OCI-LY7 (cell line): ENCODE data around the gene CDH9. TPM values are rescaled to one million over a fixed set of nuclear protein-coding genes. Genes with fewer than 3 reads are reported as not detected.

Source experiments
- BruUV-seq: library from RNA; stranded (reverse); fragments of 400-500 nt; replicated peaks from 2 replicates; lab custom pipeline; 2021; lab: Mats Ljungman, UMichigan
- CTCF ChIA-PET: fragments of 300-600 bp; sonication (Branson Sonifier 250); formaldehyde crosslinking; loops from one replicate; lab custom pipeline; 2022; ENCODE audit warnings: antibody characterized with exemption; ENCODE audit not compliant: unreplicated experiment; lab: Charles Lee
- POLR2A ChIA-PET: fragments of 300-600 bp; sonication (Branson Sonifier 250); formaldehyde crosslinking; loops from one replicate; lab custom pipeline; 2022; ENCODE audit warnings: antibody characterized with exemption; lab: Charles Lee
- DNase-seq: peaks from one replicate; pipeline ENCODE4 v3.0.0-alpha.2; 2015; ENCODE audit warnings: low spot score
- H2AFZ ChIP-seq: fragments of 200-600 bp; sonication (generic), shearing (Covaris generic); 2 replicates; pipeline ENCODE4 v1.6.1; 2014; ENCODE audit warnings: mild to moderate bottlenecking, antibody characterized with exemption, low read length, moderate library complexity
- H3K27ac ChIP-seq: fragments of 200-600 bp; sonication (generic); 2 replicates; pipeline ENCODE4 v1.5.1; 2014; ENCODE audit warnings: mixed run types, low read depth, mild to moderate bottlenecking, moderate library complexity, low read length, inconsistent platforms; ENCODE audit not compliant: poor library complexity, severe bottlenecking
- H3K36me3 ChIP-seq: fragments of 200-600 bp; sonication (generic); 2 replicates; pipeline ENCODE4 v1.6.1; 2014; ENCODE audit warnings: mild to moderate bottlenecking, antibody characterized with exemption, low read length, moderate library complexity, mixed read lengths; ENCODE audit not compliant: insufficient read depth
- H3K4me1 ChIP-seq: fragments of 200-600 bp; sonication (generic); 2 replicates; pipeline ENCODE4 v1.5.1; 2014; ENCODE audit warnings: mild to moderate bottlenecking, low read length; ENCODE audit not compliant: insufficient read depth, poor library complexity, severe bottlenecking
- H3K4me2 ChIP-seq: fragments of 200-600 bp; sonication (generic); 2 replicates; pipeline ENCODE4 v1.6.1; 2014; ENCODE audit warnings: mild to moderate bottlenecking, low read length
- H3K4me3 ChIP-seq: fragments of 200-600 bp; sonication (generic); 2 replicates; pipeline ENCODE4 v1.5.1; 2014; ENCODE audit warnings: mild to moderate bottlenecking, low read depth, low read length; ENCODE audit not compliant: poor library complexity, severe bottlenecking
- H3K79me2 ChIP-seq: fragments of 200-600 bp; sonication (generic); 2 replicates; pipeline ENCODE4 v1.6.1; 2016; ENCODE audit warnings: low read depth, mild to moderate bottlenecking, low read length, moderate library complexity, mixed read lengths; ENCODE audit not compliant: insufficient read depth
- H3K9me2 ChIP-seq: fragments of 200-600 bp; sonication (generic); 2 replicates; pipeline ENCODE4 v1.6.1; 2016; ENCODE audit warnings: mild to moderate bottlenecking, low read length, mixed read lengths; ENCODE audit not compliant: insufficient read depth
- H3K9me3 ChIP-seq: fragments of 200-600 bp; sonication (generic); 2 replicates; pipeline ENCODE4 v1.6.1; 2014; ENCODE audit warnings: mild to moderate bottlenecking, mixed run types, low read length, mixed read lengths
- H4K20me1 ChIP-seq: fragments of 200-600 bp; sonication (generic); 2 replicates; pipeline ENCODE4 v1.6.1; 2014; ENCODE audit warnings: mild to moderate bottlenecking, antibody characterized with exemption, low read length, moderate library complexity, mixed read lengths; ENCODE audit not compliant: insufficient read depth
- EZH2phosphoT487 ChIP-seq: fragments of 200-600 bp; sonication (generic); IDR thresholded peaks from 2 replicates; pipeline ENCODE4 v1.6.1; 2018; ENCODE audit warnings: low read depth, borderline replicate concordance, mild to moderate bottlenecking, mixed run types, antibody characterized with exemption, low read length, moderate library complexity, mixed read lengths
- intact Hi-C: fragments of 100-400 bp; cut with micrococcal nuclease; formaldehyde crosslinking; loops from one replicate; pipeline ENCODE4 v1.10.0; 2022; ENCODE audit not compliant: unreplicated experiment
- total RNA-seq, 2 experiments: library from RNA; depleted of rRNA in 1 of 2; stranded (reverse); fragments of >200 nt in 1 of 2; shearing (Covaris generic) in 1 of 2; gene quantifications; 2 replicates each; pipeline ENCODE4 v1.2.3, GENCODE V29; 2014 to 2022
- TF ChIP-seq, protein P1 (sequence below): fragments of 200-600 bp; sonication (generic); conservative IDR thresholded peaks from 2 replicates; pipeline ENCODE4 v1.5.1; 2014; ENCODE audit warnings: mild to moderate bottlenecking, antibody characterized with exemption, low read length, moderate library complexity, mixed read lengths

The CDH9 gene
- total RNA-seq, 2 experiments from 2014 or later, result not detected

DNA sequence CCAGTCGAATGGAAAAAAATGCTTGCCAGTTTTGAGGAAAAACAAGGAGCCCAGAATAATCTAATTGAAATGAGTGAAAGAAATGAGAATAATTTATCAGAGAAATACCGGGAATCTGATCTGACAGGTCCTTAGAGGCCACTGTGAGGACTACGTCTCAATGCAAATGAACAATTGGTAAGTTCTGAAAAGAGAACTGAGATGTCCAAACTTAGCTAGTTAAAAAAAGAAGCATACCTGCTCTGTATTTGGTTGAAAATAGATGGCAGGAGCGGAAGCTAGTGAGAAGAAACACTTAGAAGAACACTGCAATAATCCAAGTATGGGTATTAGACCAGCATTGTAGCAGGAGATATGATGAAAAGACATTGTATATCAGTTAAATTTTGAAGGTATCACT lies 161.2 kb downstream of the CDH9 start:
- no peak for DNase-seq
- BruUV-seq, result no TSS peak
- H4K20me1 ChIP-seq, result no peaks in the 10 kb centered on the region
- TF ChIP-seq, protein P1, sequence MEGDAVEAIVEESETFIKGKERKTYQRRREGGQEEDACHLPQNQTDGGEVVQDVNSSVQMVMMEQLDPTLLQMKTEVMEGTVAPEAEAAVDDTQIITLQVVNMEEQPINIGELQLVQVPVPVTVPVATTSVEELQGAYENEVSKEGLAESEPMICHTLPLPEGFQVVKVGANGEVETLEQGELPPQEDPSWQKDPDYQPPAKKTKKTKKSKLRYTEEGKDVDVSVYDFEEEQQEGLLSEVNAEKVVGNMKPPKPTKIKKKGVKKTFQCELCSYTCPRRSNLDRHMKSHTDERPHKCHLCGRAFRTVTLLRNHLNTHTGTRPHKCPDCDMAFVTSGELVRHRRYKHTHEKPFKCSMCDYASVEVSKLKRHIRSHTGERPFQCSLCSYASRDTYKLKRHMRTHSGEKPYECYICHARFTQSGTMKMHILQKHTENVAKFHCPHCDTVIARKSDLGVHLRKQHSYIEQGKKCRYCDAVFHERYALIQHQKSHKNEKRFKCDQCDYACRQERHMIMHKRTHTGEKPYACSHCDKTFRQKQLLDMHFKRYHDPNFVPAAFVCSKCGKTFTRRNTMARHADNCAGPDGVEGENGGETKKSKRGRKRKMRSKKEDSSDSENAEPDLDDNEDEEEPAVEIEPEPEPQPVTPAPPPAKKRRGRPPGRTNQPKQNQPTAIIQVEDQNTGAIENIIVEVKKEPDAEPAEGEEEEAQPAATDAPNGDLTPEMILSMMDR, result no peak
- no peak for TF ChIP-seq EZH2phosphoT487
- ChIA-PET CTCF (no interaction called here), POLR2A (no interaction called here)
- no peak overlapping the region for H3K4me2 ChIP-seq
- H3K9me2 ChIP-seq, result no peaks in the 10 kb centered on the region
- H2AFZ ChIP-seq, result no peak overlapping the region
- H3K79me2 ChIP-seq, result no peaks in the 10 kb centered on the region
- no peaks in the 10 kb centered on the region for H3K36me3 ChIP-seq
- H3K4me1 ChIP-seq, result no peaks in the 10 kb centered on the region
- intact Hi-C loops, result no loop called here
- H3K9me3 ChIP-seq, result no peaks in the 10 kb centered on the region; the same call in 1 of the 2 replicates
- H3K4me3 ChIP-seq, result no peak overlapping the region
- no peak overlapping the region for H3K27ac ChIP-seq

DNA sequence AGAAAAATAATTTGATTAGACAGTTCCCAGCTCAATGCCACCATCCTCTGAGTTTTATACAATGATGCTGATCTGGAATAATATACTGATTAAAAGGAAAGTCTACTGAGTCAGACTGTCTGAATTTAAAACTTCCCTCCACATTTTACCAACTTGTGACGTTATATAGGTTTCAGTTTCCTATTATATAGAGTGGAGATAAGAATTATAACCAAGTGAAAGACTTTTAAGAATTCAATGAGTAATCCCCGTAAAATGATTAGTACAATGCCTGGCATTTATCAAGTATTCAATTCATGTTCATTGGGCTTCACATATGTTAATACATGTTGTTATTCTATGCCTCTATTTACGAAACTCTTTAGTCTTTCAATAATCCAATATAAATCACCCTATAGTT lies 166.0 kb downstream of the CDH9 start:
- no peaks in the 10 kb centered on the region for H3K9me3 ChIP-seq
- H3K27ac ChIP-seq, result no peak overlapping the region
- H3K4me2 ChIP-seq, result no peak overlapping the region
- H3K4me3 ChIP-seq, result no peak overlapping the region
- no TSS peak for BruUV-seq
- ChIA-PET CTCF (no interaction called here), POLR2A (no interaction called here)
- intact Hi-C loops, result no loop called here
- no peaks in the 10 kb centered on the region for H3K36me3 ChIP-seq
- H3K4me1 ChIP-seq, result no peaks in the 10 kb centered on the region
- no peak for DNase-seq
- no peaks in the 10 kb centered on the region for H4K20me1 ChIP-seq
- no peak overlapping the region for H2AFZ ChIP-seq
- H3K79me2 ChIP-seq, result no peaks in the 10 kb centered on the region
- TF ChIP-seq EZH2phosphoT487, result no peak
- TF ChIP-seq, protein P1, result no peak
- no peaks in the 10 kb centered on the region for H3K9me2 ChIP-seq

DNA sequence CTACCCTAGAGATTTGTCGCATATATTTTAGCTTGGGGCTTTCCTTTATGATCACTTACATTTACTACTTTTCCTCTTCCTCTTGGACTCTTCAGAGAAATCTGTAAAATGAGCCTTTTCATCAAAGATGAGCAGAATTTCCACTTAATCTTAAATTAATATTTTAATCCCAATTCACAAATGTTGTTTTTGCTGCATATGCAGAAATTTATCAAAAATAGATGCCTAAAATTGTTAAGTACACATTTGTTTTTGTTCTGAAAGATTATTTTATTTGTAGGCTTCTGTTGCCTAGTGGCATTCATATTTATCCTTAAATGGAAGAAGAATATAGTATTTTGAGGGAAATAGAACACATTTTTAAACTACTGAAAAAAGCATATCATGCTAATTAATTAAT lies 168.6 kb downstream of the CDH9 start:
- POLR2A ChIA-PET, result no interaction called here
- CTCF ChIA-PET, result no interaction called here
- no peak overlapping the region for H3K4me2 ChIP-seq
- no peak for DNase-seq
- no peak overlapping the region for H3K4me3 ChIP-seq
- H4K20me1 ChIP-seq, result no peaks in the 10 kb centered on the region
- TF ChIP-seq, protein P1, result no peak
- TF ChIP-seq EZH2phosphoT487, result no peak
- H3K9me3 ChIP-seq, result 0 out of 2 replicates have a peak, but pooled peaks cover 5% of the 10 kb centered on the region
- H2AFZ ChIP-seq, result no peak overlapping the region
- no peak overlapping the region for H3K27ac ChIP-seq
- intact Hi-C loops, result no loop called here
- H3K79me2 ChIP-seq, result no peaks in the 10 kb centered on the region
- no peaks in the 10 kb centered on the region for H3K36me3 ChIP-seq
- no peaks in the 10 kb centered on the region for H3K4me1 ChIP-seq
- BruUV-seq, result no TSS peak
- H3K9me2 ChIP-seq, result no peaks in the 10 kb centered on the region
